Measurements from ENCODE around the gene HMGCL. TPM values are rescaled to one million over a fixed set of nuclear protein-coding genes. Genes with fewer than 3 reads are reported as not detected.
A peak's percentile ranks its signal among the peaks of the same experiment; 100 is the strongest.
"Not testable (repeated sequence)": the region's sequence is repeated elsewhere in the genome, so short reads cannot be mapped to it uniquely, and the experiment has no call there.

The HMGCL gene
- total and polyA plus RNA-seq, 3 experiments from 2014 or later: 24.7 to 28.0 (median 25.3) TPM

GRCh38 chr1:23798662-23799142 lies 26.5 kb downstream of the HMGCL start:
- no peaks in the 10 kb centered on the region for H3K9me3 Mint-ChIP-seq
- H3K27ac ChIP-seq (ENCODE audit: low read depth, low read length): no peak overlapping the region
- no peaks in the 10 kb centered on the region for H3K9me3 ChIP-seq (ENCODE audit: low read length)
- no peaks in the 10 kb centered on the region for H3K27me3 ChIP-seq (ENCODE audit: insufficient read depth, low read length, poor library complexity, severe bottlenecking)
- H3K27ac Mint-ChIP-seq: peak overlapping the region in 5 of 8 donors; percentile 50 to 70 (median 57)
- H3K4me1 ChIP-seq (ENCODE audit: insufficient read depth, low read length): peaks cover 20% of the 10 kb centered on the region
- ChIA-PET POLR2A (interaction anchor here (0.9 to 2.6 kb wide), 2 partner anchors 20 to 27 kb away, joined by 4 to 10 read pairs; partner anchors contain the start of genes HMGCL and PITHD1), CTCF (interaction anchor here (1.3 kb wide), 2 partner anchors 10 to 118 kb away, joined by 3 to 4 read pairs; no protein-coding TSS in a partner anchor)
- no peaks in the 10 kb centered on the region for H3K36me3 ChIP-seq (ENCODE audit: insufficient read depth, low read length)
- no peaks in the 10 kb centered on the region for H3K27me3 Mint-ChIP-seq
- peaks cover 0 to 36% (median 0%) of the 10 kb centered on the region in 3 donors for H3K36me3 Mint-ChIP-seq
- H3K4me1 Mint-ChIP-seq: peaks cover 13 to 24% (median 19%) of the 10 kb centered on the region in 3 donors
- no peak for DNase-seq
- peak overlapping the region; percentile 58 to 96 (median 91) for H3K4me3 Mint-ChIP-seq
- no peak overlapping the region for H3K4me3 ChIP-seq (ENCODE audit: low read length)

DNA sequence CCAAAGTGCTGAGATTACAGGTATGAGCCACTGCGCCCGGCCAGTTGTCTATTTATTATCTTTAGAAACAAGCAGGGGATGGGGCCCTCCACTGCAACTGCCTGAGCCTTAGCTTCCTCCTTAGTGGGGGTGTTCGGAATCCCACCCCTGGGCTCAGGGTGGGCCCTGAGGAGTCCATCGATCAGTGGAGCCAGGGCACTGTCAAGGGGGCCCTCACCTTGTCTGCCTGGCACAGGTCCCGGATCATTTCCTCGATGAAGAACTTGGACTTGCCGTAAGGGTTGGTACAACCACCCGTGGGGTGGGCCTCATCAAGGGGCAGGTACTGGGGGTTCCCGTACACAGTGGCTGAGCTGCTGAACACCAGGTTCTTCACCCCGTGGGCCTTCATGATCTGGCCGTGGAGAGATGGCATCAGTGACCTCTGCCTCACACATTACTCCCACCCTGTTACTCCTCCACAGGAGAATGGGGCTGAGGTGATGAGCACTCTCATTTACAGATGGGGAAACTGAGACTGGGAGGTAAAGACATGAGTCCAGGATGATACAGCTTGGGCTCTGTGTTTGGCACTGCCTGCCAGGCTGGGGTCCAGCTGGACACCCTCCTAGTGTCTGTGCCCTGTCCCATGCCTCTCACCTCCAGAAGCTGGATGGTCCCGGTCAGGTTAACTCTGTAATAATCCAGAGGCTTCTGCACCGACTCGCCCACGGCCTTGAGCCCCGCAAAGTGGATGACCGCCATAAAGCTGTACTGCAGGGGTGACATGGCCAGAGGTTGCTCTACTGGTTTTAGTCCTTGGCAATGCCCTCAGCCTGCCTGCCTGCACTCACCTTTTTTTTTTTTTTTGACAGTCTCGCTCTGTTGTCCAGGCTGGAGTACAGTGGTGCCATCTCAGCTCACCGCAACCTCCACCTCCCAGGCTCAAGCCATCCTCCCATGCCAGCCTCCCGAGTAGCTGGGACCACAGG lies 27.5 kb downstream of the HMGCL start:
- Histone ChIP-seq H3K4me3 (ENCODE audit: low read length) (no peak overlapping the region), H3K27me3 (ENCODE audit: insufficient read depth, low read length, poor library complexity, severe bottlenecking) (no peaks in the 10 kb centered on the region), H3K9me3 (ENCODE audit: low read length) (no peaks in the 10 kb centered on the region), H3K4me1 (ENCODE audit: insufficient read depth, low read length) (peaks cover 26% of the 10 kb centered on the region), H3K27ac (ENCODE audit: low read depth, low read length) (no peak overlapping the region), H3K36me3 (ENCODE audit: insufficient read depth, low read length) (no peaks in the 10 kb centered on the region)
- peak overlapping the region in 1 of 7 donors; percentile 52 for H3K4me3 Mint-ChIP-seq
- H3K27ac Mint-ChIP-seq: peak overlapping the region in 5 of 8 donors; percentile 37 to 80 (median 66)
- POLR2A ChIA-PET: interaction anchor here (0.6 to 2.6 kb wide), 2 partner anchors 9 to 19 kb away, joined by 3 to 10 read pairs; partner anchors contain the start of gene PITHD1
- H3K4me1 Mint-ChIP-seq: peaks cover 15 to 30% (median 19%) of the 10 kb centered on the region in 3 donors
- H3K27me3 Mint-ChIP-seq: no peaks in the 10 kb centered on the region
- H3K9me3 Mint-ChIP-seq: no peaks in the 10 kb centered on the region
- CTCF ChIA-PET: interaction anchor here (1.3 kb wide), 2 partner anchors 9 to 119 kb away, joined by 3 to 4 read pairs; no protein-coding TSS in a partner anchor
- no peak for DNase-seq
- peaks cover 0 to 40% (median 0%) of the 10 kb centered on the region in 3 donors for H3K36me3 Mint-ChIP-seq

- H3K4me1 Mint-ChIP-seq: peaks cover 19 to 40% (median 20%) of the 10 kb centered on the region in 3 donors
- H3K27ac Mint-ChIP-seq: peak overlapping the region in 3 of 8 donors; percentile 38 to 80 (median 66)
- H3K9me3 Mint-ChIP-seq: no peaks in the 10 kb centered on the region
- Histone ChIP-seq H3K27me3 (ENCODE audit: insufficient read depth, low read length, poor library complexity, severe bottlenecking) (no peaks in the 10 kb centered on the region), H3K4me3 (ENCODE audit: low read length) (no peak overlapping the region), H3K27ac (ENCODE audit: low read depth, low read length) (no peak overlapping the region), H3K36me3 (ENCODE audit: insufficient read depth, low read length) (no peaks in the 10 kb centered on the region), H3K4me1 (ENCODE audit: insufficient read depth, low read length) (peaks cover 35% of the 10 kb centered on the region), H3K9me3 (ENCODE audit: low read length) (no peaks in the 10 kb centered on the region)
- no peaks in the 10 kb centered on the region for H3K27me3 Mint-ChIP-seq
- peak overlapping the region in 2 of 7 donors; percentile 32 to 52 for H3K4me3 Mint-ChIP-seq
- no peak for DNase-seq
- ChIA-PET POLR2A (interaction anchor here (1.3 kb wide), 1 partner anchor 17 kb away, joined by 3 read pairs; no protein-coding TSS in a partner anchor), CTCF (no interaction called here)
- peaks cover 0 to 41% (median 0%) of the 10 kb centered on the region in 3 donors for H3K36me3 Mint-ChIP-seq
These were observed 28.6 kb downstream of the HMGCL start for GRCh38 chr1:23796466-23797271.

- Histone ChIP-seq H3K36me3 (ENCODE audit: insufficient read depth, low read length) (no peaks in the 10 kb centered on the region), H3K4me3 (ENCODE audit: low read length) (no peak overlapping the region), H3K27ac (ENCODE audit: low read depth, low read length) (no peak overlapping the region), H3K9me3 (ENCODE audit: low read length) (no peaks in the 10 kb centered on the region), H3K27me3 (ENCODE audit: insufficient read depth, low read length, poor library complexity, severe bottlenecking) (no peaks in the 10 kb centered on the region), H3K4me1 (ENCODE audit: insufficient read depth, low read length) (peaks cover 33% of the 10 kb centered on the region)
- Mint-ChIP-seq H3K36me3 (peaks cover 0 to 48% (median 0%) of the 10 kb centered on the region in 3 donors), H3K4me1 (peaks cover 21 to 43% (median 23%) of the 10 kb centered on the region in 3 donors), H3K9me3 (no peaks in the 10 kb centered on the region), H3K4me3 (peak overlapping the region in 1 of 7 donors; percentile 2), H3K27ac (peak overlapping the region in 1 of 8 donors; percentile 53), H3K27me3 (no peaks in the 10 kb centered on the region)
- DNase-seq: no peak
- POLR2A ChIA-PET: interaction anchor here (1.3 kb wide), 1 partner anchor 16 kb away, joined by 3 read pairs; no protein-coding TSS in a partner anchor
- CTCF ChIA-PET: no interaction called here
These were observed 29.4 kb downstream of the HMGCL start for GRCh38 chr1:23795676-23796465.

- H3K9me3 Mint-ChIP-seq; H3K27ac Mint-ChIP-seq; H3K27ac ChIP-seq (ENCODE audit: low read depth, low read length); CTCF ChIA-PET; H3K9me3 ChIP-seq (ENCODE audit: low read length); POLR2A ChIA-PET; DNase-seq; H3K27me3 Mint-ChIP-seq; H3K36me3 ChIP-seq (ENCODE audit: insufficient read depth, low read length); H3K27me3 ChIP-seq (ENCODE audit: insufficient read depth, low read length, poor library complexity, severe bottlenecking); H3K4me3 ChIP-seq (ENCODE audit: low read length): not testable (repeated sequence)
- peak overlapping the region in 1 of 7 donors; percentile 37 for H3K4me3 Mint-ChIP-seq
- peaks cover 38% of the 10 kb centered on the region for H3K4me1 ChIP-seq (ENCODE audit: insufficient read depth, low read length)
- H3K36me3 Mint-ChIP-seq: peaks cover 0 to 47% (median 0%) of the 10 kb centered on the region in 3 donors
- peaks cover 25 to 45% (median 29%) of the 10 kb centered on the region in 3 donors for H3K4me1 Mint-ChIP-seq
These were observed 30.5 kb downstream of the HMGCL start for GRCh38 chr1:23794732-23795182.

- POLR2A ChIA-PET: interaction anchor here (0.6 to 1.5 kb wide), 2 partner anchors 16 to 21 kb away, joined by 5 to 6 read pairs; partner anchors contain the start of gene PITHD1
- CTCF ChIA-PET: interaction anchor here (0.6 kb wide), 1 partner anchor 165 kb away, joined by 3 read pairs; no protein-coding TSS in a partner anchor
- Histone ChIP-seq H3K36me3 (ENCODE audit: insufficient read depth, low read length) (no peaks in the 10 kb centered on the region), H3K27ac (ENCODE audit: low read depth, low read length) (no peak overlapping the region), H3K4me1 (ENCODE audit: insufficient read depth, low read length) (peaks cover 31% of the 10 kb centered on the region), H3K4me3 (ENCODE audit: low read length) (no peak overlapping the region), H3K27me3 (ENCODE audit: insufficient read depth, low read length, poor library complexity, severe bottlenecking) (no peaks in the 10 kb centered on the region), H3K9me3 (ENCODE audit: low read length) (no peaks in the 10 kb centered on the region)
- Mint-ChIP-seq H3K36me3 (peaks cover 0 to 49% (median 0%) of the 10 kb centered on the region in 3 donors), H3K4me3 (peak overlapping the region in 3 of 7 donors; percentile 37 to 68 (median 41)), H3K27me3 (no peaks in the 10 kb centered on the region), H3K9me3 (no peaks in the 10 kb centered on the region), H3K27ac (no peak overlapping the region), H3K4me1 (peaks cover 24 to 39% (median 25%) of the 10 kb centered on the region in 3 donors)
- DNase-seq: no peak
These were observed 31.1 kb downstream of the HMGCL start for GRCh38 chr1:23793861-23794731.
